ENCODE data around the gene GALNT2.

Gene GALNT2

GRCh38 chr1:230117694-230118093 lies 50.7 kb downstream of the GALNT2 start:
- DNase-seq: no peak

GRCh38 chr1:230119340-230119739 lies 52.3 kb downstream of the GALNT2 start:
- DNase-seq: no peak

- DNase-seq: no peak
Measured at GRCh38 chr1:230120289-230120920, 53.4 kb downstream of the GALNT2 start.

- no peak for DNase-seq
Measured at GRCh38 chr1:230120921-230121381, 53.9 kb downstream of the GALNT2 start.

GRCh38 chr1:230121950-230122349 lies 54.9 kb downstream of the GALNT2 start:
- DNase-seq: no peak

- DNase-seq: no peak
Measured at GRCh38 chr1:230122366-230123279, 55.6 kb downstream of the GALNT2 start.

- DNase-seq: peak; percentile 49
Measured at GRCh38 chr1:230123280-230124185, 56.5 kb downstream of the GALNT2 start.

- no peak for DNase-seq
Measured at GRCh38 chr1:230124186-230125128, 57.4 kb downstream of the GALNT2 start.

GRCh38 chr1:230125141-230125540 lies 58.1 kb downstream of the GALNT2 start:
- DNase-seq: no peak

- no peak for DNase-seq
Measured at GRCh38 chr1:230125640-230126528, 58.8 kb downstream of the GALNT2 start.

GRCh38 chr1:230126529-230127104 lies 59.6 kb downstream of the GALNT2 start:
- no peak for DNase-seq

- peak; percentile 43 for DNase-seq
Measured at GRCh38 chr1:230127105-230128054, 60.3 kb downstream of the GALNT2 start.

GRCh38 chr1:230128569-230129285 lies 61.7 kb downstream of the GALNT2 start:
- no peak for DNase-seq

GRCh38 chr1:230129341-230129740 lies 62.3 kb downstream of the GALNT2 start:
- no peak for DNase-seq

GRCh38 chr1:230130172-230130944 lies 63.3 kb downstream of the GALNT2 start:
- no peak for DNase-seq

- DNase-seq: no peak
Measured at GRCh38 chr1:230131457-230131856, 64.4 kb downstream of the GALNT2 start.

- DNase-seq: no peak
Measured at GRCh38 chr1:230132758-230133157, 65.7 kb downstream of the GALNT2 start.

- DNase-seq: no peak
Measured at GRCh38 chr1:230135726-230136125, 68.7 kb downstream of the GALNT2 start.

Measured in CD4-positive, alpha-beta T cell treated with Interleukin-15 for 1 hour (primary cell).